ENCODE results near the gene SNX8.

GRCh38 chr7:2289111-2289586, 25.1 kb downstream of the SNX8 start:
- TF ChIP-seq, protein P1, sequence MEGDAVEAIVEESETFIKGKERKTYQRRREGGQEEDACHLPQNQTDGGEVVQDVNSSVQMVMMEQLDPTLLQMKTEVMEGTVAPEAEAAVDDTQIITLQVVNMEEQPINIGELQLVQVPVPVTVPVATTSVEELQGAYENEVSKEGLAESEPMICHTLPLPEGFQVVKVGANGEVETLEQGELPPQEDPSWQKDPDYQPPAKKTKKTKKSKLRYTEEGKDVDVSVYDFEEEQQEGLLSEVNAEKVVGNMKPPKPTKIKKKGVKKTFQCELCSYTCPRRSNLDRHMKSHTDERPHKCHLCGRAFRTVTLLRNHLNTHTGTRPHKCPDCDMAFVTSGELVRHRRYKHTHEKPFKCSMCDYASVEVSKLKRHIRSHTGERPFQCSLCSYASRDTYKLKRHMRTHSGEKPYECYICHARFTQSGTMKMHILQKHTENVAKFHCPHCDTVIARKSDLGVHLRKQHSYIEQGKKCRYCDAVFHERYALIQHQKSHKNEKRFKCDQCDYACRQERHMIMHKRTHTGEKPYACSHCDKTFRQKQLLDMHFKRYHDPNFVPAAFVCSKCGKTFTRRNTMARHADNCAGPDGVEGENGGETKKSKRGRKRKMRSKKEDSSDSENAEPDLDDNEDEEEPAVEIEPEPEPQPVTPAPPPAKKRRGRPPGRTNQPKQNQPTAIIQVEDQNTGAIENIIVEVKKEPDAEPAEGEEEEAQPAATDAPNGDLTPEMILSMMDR (IDR thresholded peaks at IDR 0.05): no peak
- TF ChIP-seq POLR2A (IDR thresholded peaks at IDR 0.05): no peak
- no peak for TF ChIP-seq POLR2AphosphoS5 (IDR thresholded peaks at IDR 0.05)
- TF ChIP-seq EP300 (IDR thresholded peaks at IDR 0.05): no peak
